HG03439 (cell line): ENCODE results near the gene CYP11A1.

ENCODE experiments used
- ATAC-seq: cut with Tn5 transposase; IDR thresholded peaks from one replicate; pipeline ENCODE4 v1.9.1; 2021; ENCODE audit warnings: mild to moderate bottlenecking, moderate library complexity; ENCODE audit not compliant: unreplicated experiment

CYP11A1 gene

GRCh38 chr15:74306781-74307217 is 60.6 kb downstream of the CYP11A1 start:
- no peak for ATAC-seq

- no peak for ATAC-seq
Measured at GRCh38 chr15:74305687-74306086, 61.8 kb downstream of the CYP11A1 start.

- ATAC-seq: no peak
Measured at GRCh38 chr15:74304431-74304830, 63.0 kb downstream of the CYP11A1 start.

GRCh38 chr15:74303741-74304309 is 63.6 kb downstream of the CYP11A1 start:
- no peak for ATAC-seq

- ATAC-seq: no peak
Measured at GRCh38 chr15:74302821-74303359, 64.6 kb downstream of the CYP11A1 start.

- no peak for ATAC-seq
Measured at GRCh38 chr15:74301583-74302361, 65.7 kb downstream of the CYP11A1 start.

- no peak for ATAC-seq
Measured at GRCh38 chr15:74300057-74300795, 67.2 kb downstream of the CYP11A1 start.

- no peak for ATAC-seq
Measured at GRCh38 chr15:74297887-74298286, 69.6 kb downstream of the CYP11A1 start.

GRCh38 chr15:74295800-74296199 is 71.6 kb downstream of the CYP11A1 start:
- no peak for ATAC-seq

- ATAC-seq: no peak
Measured at GRCh38 chr15:74294010-74294409, 73.4 kb downstream of the CYP11A1 start.

GRCh38 chr15:74293021-74293810 is 74.2 kb downstream of the CYP11A1 start:
- no peak for ATAC-seq

- ATAC-seq: no peak
Measured at GRCh38 chr15:74291101-74292071, 76.1 kb downstream of the CYP11A1 start.

GRCh38 chr15:74290645-74291044 is 76.8 kb downstream of the CYP11A1 start:
- no peak for ATAC-seq

GRCh38 chr15:74289671-74290070 is 77.8 kb downstream of the CYP11A1 start:
- ATAC-seq: no peak
